Keratinocyte (primary cell): ENCODE results near the gene CSNK1G2.

Source experiments
- CTCF ChIP-seq, 3 experiments: IDR thresholded peaks in 1 of 3; conservative IDR thresholded peaks in 1 of 3; optimal IDR thresholded peaks in 1 of 3; 2 replicates in 2 of 3; 3 replicates in 1 of 3; pipeline versions ENCODE3 to v1.5.1; 2011; ENCODE audit warnings: low read length in 3 of 3, mild to moderate bottlenecking in 3 of 3, moderate library complexity in 2 of 3, control low read depth in 1 of 3, inconsistent platforms in 1 of 3; ENCODE audit not compliant: insufficient read depth in 2 of 3; ENCODE audit errors: extremely low read depth in 1 of 3
- EZH2 ChIP-seq: IDR thresholded peaks from one replicate; pipeline ENCODE4 v1.6.1; 2012; ENCODE audit warnings: inconsistent platforms, mild to moderate bottlenecking, low read length, moderate library complexity

- no peak for TF ChIP-seq CTCF (optimal IDR thresholded peaks at IDR 0.05 in 1 of 3, IDR thresholded peaks at IDR 0.05 in 1 of 3, conservative IDR thresholded peaks at IDR 0.05 in 1 of 3; ENCODE audit: extremely low read depth in 1 of 3, insufficient read depth in 2 of 3, low read length in 3 of 3)
- TF ChIP-seq EZH2, result no peak
Measured at GRCh38 chr19:2015608-2015950, 74.6 kb downstream of the CSNK1G2 start, which contains the start of gene BTBD2.
